Activated T-helper 17 cell treated with anti-CD3 and anti-CD28 coated beads, Interleukin-2, amount 50 U/mL, for 72 hours (primary cell): ENCODE measurements around the gene DAP. TPM values are rescaled to one million over a fixed set of nuclear protein-coding genes. Genes with fewer than 3 reads are reported as not detected.
A peak's percentile ranks its signal among the peaks of the same experiment; 100 is the strongest.
"Not testable (repeated sequence)": the region's sequence is repeated elsewhere in the genome, so short reads cannot be mapped to it uniquely, and the experiment has no call there.

Experiments used
- ATAC-seq: fragments of 150-1000 bp; cut with Tn5 transposase; replicated peaks from 2 replicates; pipeline ENCODE4 v1.10.0; 2021; ENCODE audit warnings: mild to moderate bottlenecking, moderate library complexity
- H3K27ac Mint-ChIP-seq: one replicate; pipeline ENCODE4 v1.8.0; 2022; ENCODE audit warnings: mixed read lengths
- H3K27me3 Mint-ChIP-seq: one replicate; pipeline ENCODE4 v1.8.0; 2022; ENCODE audit warnings: mixed read lengths
- H3K36me3 Mint-ChIP-seq: one replicate; pipeline ENCODE4 v1.8.0; 2022; ENCODE audit warnings: low read depth, mild to moderate bottlenecking, mixed read lengths
- H3K4me1 Mint-ChIP-seq: one replicate; pipeline ENCODE4 v1.8.0; 2022; ENCODE audit warnings: mixed read lengths
- H3K4me3 Mint-ChIP-seq: one replicate; pipeline ENCODE4 v1.8.0; 2022; ENCODE audit warnings: mild to moderate bottlenecking, mixed read lengths
- H3K9me3 Mint-ChIP-seq: one replicate; pipeline ENCODE4 v1.8.0; 2022; ENCODE audit warnings: mixed read lengths
- total RNA-seq, 2 donors: library from RNA; stranded (reverse); gene quantifications; one replicate each; pipeline ENCODE4 v1.2.3, GENCODE V29; 2022

Gene DAP
- total RNA-seq, 2 donors from 2014 or later: 29.5 to 39.5 TPM

GRCh38 chr5:10716825-10717224 lies 44.2 kb downstream of the DAP start:
- H3K27me3 Mint-ChIP-seq, H3K4me3 Mint-ChIP-seq, H3K27ac Mint-ChIP-seq, H3K4me1 Mint-ChIP-seq, ATAC-seq, H3K9me3 Mint-ChIP-seq: not testable (repeated sequence)
- peaks cover 18% of the 10 kb centered on the region for H3K36me3 Mint-ChIP-seq

GRCh38 chr5:10715605-10716290 lies 45.3 kb downstream of the DAP start:
- no peak overlapping the region for H3K4me3 Mint-ChIP-seq
- H3K9me3 Mint-ChIP-seq: no peaks in the 10 kb centered on the region
- peaks cover 4% of the 10 kb centered on the region for H3K4me1 Mint-ChIP-seq
- no peak overlapping the region for H3K27ac Mint-ChIP-seq
- no peak for ATAC-seq
- H3K36me3 Mint-ChIP-seq: peaks cover 19% of the 10 kb centered on the region
- H3K27me3 Mint-ChIP-seq: no peaks in the 10 kb centered on the region

GRCh38 chr5:10712574-10713366 lies 48.3 kb downstream of the DAP start:
- peak; percentile 71 for ATAC-seq
- peak overlapping the region; percentile 81 for H3K27ac Mint-ChIP-seq
- no peak overlapping the region for H3K4me3 Mint-ChIP-seq

GRCh38 chr5:10711562-10711961 lies 49.5 kb downstream of the DAP start:
- H3K27me3 Mint-ChIP-seq: no peaks in the 10 kb centered on the region
- H3K36me3 Mint-ChIP-seq: peaks cover 19% of the 10 kb centered on the region
- no peaks in the 10 kb centered on the region for H3K9me3 Mint-ChIP-seq
- peaks cover 9% of the 10 kb centered on the region for H3K4me1 Mint-ChIP-seq
- H3K4me3 Mint-ChIP-seq: no peak overlapping the region
- peak overlapping the region; percentile 81 for H3K27ac Mint-ChIP-seq
- ATAC-seq: no peak

More at GRCh38 chr5:10712574-10713366, 48.3 kb downstream of the DAP start:
- H3K27me3 Mint-ChIP-seq: no peaks in the 10 kb centered on the region
- no peaks in the 10 kb centered on the region for H3K9me3 Mint-ChIP-seq
- H3K4me1 Mint-ChIP-seq: peaks cover 9% of the 10 kb centered on the region
- H3K36me3 Mint-ChIP-seq: peaks cover 19% of the 10 kb centered on the region

GRCh38 chr5:10710513-10711128 lies 50.4 kb downstream of the DAP start:
- Mint-ChIP-seq H3K36me3 (peaks cover 19% of the 10 kb centered on the region), H3K9me3 (no peaks in the 10 kb centered on the region), H3K27me3 (no peaks in the 10 kb centered on the region), H3K27ac (peak overlapping the region; percentile 24), H3K4me1 (peaks cover 16% of the 10 kb centered on the region), H3K4me3 (no peak overlapping the region)
- no peak for ATAC-seq

- ATAC-seq: no peak
- no peak overlapping the region for H3K27ac Mint-ChIP-seq
- no peak overlapping the region for H3K4me3 Mint-ChIP-seq
- peaks cover 23% of the 10 kb centered on the region for H3K4me1 Mint-ChIP-seq
- no peaks in the 10 kb centered on the region for H3K27me3 Mint-ChIP-seq
- H3K9me3 Mint-ChIP-seq: no peaks in the 10 kb centered on the region
- H3K36me3 Mint-ChIP-seq: peaks cover 19% of the 10 kb centered on the region
Measured at GRCh38 chr5:10709933-10710332, 51.1 kb downstream of the DAP start.

- Mint-ChIP-seq H3K27me3 (no peaks in the 10 kb centered on the region), H3K36me3 (peaks cover 19% of the 10 kb centered on the region)
- no peak for ATAC-seq
Measured at GRCh38 chr5:10709409-10709808, 51.6 kb downstream of the DAP start.

GRCh38 chr5:10708189-10708944 lies 52.7 kb downstream of the DAP start:
- no peak overlapping the region for H3K27ac Mint-ChIP-seq
- H3K9me3 Mint-ChIP-seq: no peaks in the 10 kb centered on the region

More at GRCh38 chr5:10709409-10709808, 51.6 kb downstream of the DAP start:
- peaks cover 28% of the 10 kb centered on the region for H3K4me1 Mint-ChIP-seq
- H3K9me3 Mint-ChIP-seq: no peaks in the 10 kb centered on the region
- no peak overlapping the region for H3K27ac Mint-ChIP-seq
- no peak overlapping the region for H3K4me3 Mint-ChIP-seq

GRCh38 chr5:10707198-10708142 lies 53.6 kb downstream of the DAP start:
- no peak for ATAC-seq
- no peaks in the 10 kb centered on the region for H3K27me3 Mint-ChIP-seq
- H3K9me3 Mint-ChIP-seq: no peaks in the 10 kb centered on the region
- H3K4me1 Mint-ChIP-seq: peaks cover 28% of the 10 kb centered on the region
- peaks cover 11% of the 10 kb centered on the region for H3K36me3 Mint-ChIP-seq
- H3K27ac Mint-ChIP-seq: no peak overlapping the region
- no peak overlapping the region for H3K4me3 Mint-ChIP-seq

More at GRCh38 chr5:10708189-10708944, 52.7 kb downstream of the DAP start:
- H3K4me3 Mint-ChIP-seq: no peak overlapping the region
- no peak for ATAC-seq
- no peaks in the 10 kb centered on the region for H3K27me3 Mint-ChIP-seq
- peaks cover 31% of the 10 kb centered on the region for H3K4me1 Mint-ChIP-seq
- peaks cover 19% of the 10 kb centered on the region for H3K36me3 Mint-ChIP-seq

- H3K4me3 Mint-ChIP-seq: no peak overlapping the region
- no peak overlapping the region for H3K27ac Mint-ChIP-seq
- peaks cover 28% of the 10 kb centered on the region for H3K4me1 Mint-ChIP-seq
- H3K36me3 Mint-ChIP-seq: peaks cover 1% of the 10 kb centered on the region
- no peak for ATAC-seq
- H3K27me3 Mint-ChIP-seq: no peaks in the 10 kb centered on the region
- H3K9me3 Mint-ChIP-seq: no peaks in the 10 kb centered on the region
Measured at GRCh38 chr5:10706326-10706725, 54.7 kb downstream of the DAP start.

- ATAC-seq: no peak
- Mint-ChIP-seq H3K4me1 (peaks cover 28% of the 10 kb centered on the region), H3K27me3 (no peaks in the 10 kb centered on the region), H3K27ac (peak overlapping the region; percentile 68), H3K36me3 (no peaks in the 10 kb centered on the region), H3K9me3 (no peaks in the 10 kb centered on the region), H3K4me3 (no peak overlapping the region)
Measured at GRCh38 chr5:10705747-10706146, 55.3 kb downstream of the DAP start.

GRCh38 chr5:10704949-10705621 lies 55.9 kb downstream of the DAP start:
- peak; percentile 70 for ATAC-seq
- Mint-ChIP-seq H3K4me3 (peak overlapping the region; percentile 17), H3K27ac (peak overlapping the region; percentile 68), H3K4me1 (peaks cover 30% of the 10 kb centered on the region), H3K27me3 (no peaks in the 10 kb centered on the region), H3K9me3 (no peaks in the 10 kb centered on the region), H3K36me3 (no peaks in the 10 kb centered on the region)

- Mint-ChIP-seq H3K4me3 (no peak overlapping the region), H3K27ac (no peak overlapping the region), H3K9me3 (no peaks in the 10 kb centered on the region), H3K4me1 (peaks cover 34% of the 10 kb centered on the region), H3K27me3 (no peaks in the 10 kb centered on the region), H3K36me3 (no peaks in the 10 kb centered on the region)
- ATAC-seq: no peak
Measured at GRCh38 chr5:10703676-10704075, 57.4 kb downstream of the DAP start.
